ENCODE results near the gene SNX1. TPM values are rescaled to one million over a fixed set of nuclear protein-coding genes. Genes with fewer than 3 reads are reported as not detected.

SNX1 gene
- total and polyA plus RNA-seq, 2 of the 13 experiments (the other 11 are each of a cell fraction or from before 2014, with no cell fraction given) = 29.3 to 60.1 TPM

DNA sequence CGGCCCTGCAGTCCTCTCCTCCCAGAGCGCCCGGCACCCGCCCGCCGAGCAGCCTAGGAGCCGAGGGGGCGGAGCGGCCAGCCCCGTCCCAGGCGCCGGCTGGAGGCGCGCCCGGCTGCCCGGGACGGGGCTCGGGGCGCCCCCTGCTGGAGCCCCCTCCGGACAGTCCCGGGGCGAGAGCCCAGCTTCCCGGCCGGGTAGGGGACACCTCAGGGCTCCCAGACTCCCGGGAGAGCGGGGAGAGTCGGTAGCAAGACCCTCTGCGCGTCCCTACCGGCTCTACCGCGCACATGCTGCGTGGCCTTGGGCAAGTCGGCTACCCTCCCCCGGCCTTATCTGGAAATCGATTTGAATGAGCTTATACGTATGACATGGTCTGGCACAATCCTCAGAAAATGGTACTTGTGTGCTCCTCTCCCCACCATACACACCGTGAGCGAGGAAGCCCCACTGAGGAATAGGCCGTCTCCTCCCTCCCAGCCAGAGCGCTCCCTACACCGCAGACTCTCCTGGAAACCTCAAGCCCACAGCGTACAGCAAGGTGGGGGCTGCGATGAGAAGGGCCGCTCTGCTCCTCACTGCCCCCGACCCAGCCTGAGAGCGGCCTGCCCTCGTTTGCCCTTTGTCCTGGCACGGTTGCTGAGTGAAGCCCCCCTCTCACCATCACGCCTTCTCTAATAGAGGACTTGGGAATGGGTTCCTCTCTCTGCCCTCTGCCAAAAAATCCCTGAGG, 49.2 kb upstream of the SNX1 start, which contains the start of gene DAPK2 (continued):
- TF ChIP-seq, protein P1, sequence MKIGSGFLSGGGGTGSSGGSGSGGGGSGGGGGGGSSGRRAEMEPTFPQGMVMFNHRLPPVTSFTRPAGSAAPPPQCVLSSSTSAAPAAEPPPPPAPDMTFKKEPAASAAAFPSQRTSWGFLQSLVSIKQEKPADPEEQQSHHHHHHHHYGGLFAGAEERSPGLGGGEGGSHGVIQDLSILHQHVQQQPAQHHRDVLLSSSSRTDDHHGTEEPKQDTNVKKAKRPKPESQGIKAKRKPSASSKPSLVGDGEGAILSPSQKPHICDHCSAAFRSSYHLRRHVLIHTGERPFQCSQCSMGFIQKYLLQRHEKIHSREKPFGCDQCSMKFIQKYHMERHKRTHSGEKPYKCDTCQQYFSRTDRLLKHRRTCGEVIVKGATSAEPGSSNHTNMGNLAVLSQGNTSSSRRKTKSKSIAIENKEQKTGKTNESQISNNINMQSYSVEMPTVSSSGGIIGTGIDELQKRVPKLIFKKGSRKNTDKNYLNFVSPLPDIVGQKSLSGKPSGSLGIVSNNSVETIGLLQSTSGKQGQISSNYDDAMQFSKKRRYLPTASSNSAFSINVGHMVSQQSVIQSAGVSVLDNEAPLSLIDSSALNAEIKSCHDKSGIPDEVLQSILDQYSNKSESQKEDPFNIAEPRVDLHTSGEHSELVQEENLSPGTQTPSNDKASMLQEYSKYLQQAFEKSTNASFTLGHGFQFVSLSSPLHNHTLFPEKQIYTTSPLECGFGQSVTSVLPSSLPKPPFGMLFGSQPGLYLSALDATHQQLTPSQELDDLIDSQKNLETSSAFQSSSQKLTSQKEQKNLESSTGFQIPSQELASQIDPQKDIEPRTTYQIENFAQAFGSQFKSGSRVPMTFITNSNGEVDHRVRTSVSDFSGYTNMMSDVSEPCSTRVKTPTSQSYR (CRISPR knock-in tag; IDR thresholded peaks at IDR 0.05; ENCODE audit: borderline replicate concordance) = peak; percentile 69
- TF ChIP-seq ARID2 (CRISPR knock-in tag; IDR thresholded peaks at IDR 0.05; ENCODE audit: borderline replicate concordance) = no peak
- TF ChIP-seq REXO4 (CRISPR knock-in tag; IDR thresholded peaks at IDR 0.05; ENCODE audit: borderline replicate concordance) = 0 out of 2 replicates have a peak, but pooled peaks have one; percentile 59
- TF ChIP-seq, protein P2, sequence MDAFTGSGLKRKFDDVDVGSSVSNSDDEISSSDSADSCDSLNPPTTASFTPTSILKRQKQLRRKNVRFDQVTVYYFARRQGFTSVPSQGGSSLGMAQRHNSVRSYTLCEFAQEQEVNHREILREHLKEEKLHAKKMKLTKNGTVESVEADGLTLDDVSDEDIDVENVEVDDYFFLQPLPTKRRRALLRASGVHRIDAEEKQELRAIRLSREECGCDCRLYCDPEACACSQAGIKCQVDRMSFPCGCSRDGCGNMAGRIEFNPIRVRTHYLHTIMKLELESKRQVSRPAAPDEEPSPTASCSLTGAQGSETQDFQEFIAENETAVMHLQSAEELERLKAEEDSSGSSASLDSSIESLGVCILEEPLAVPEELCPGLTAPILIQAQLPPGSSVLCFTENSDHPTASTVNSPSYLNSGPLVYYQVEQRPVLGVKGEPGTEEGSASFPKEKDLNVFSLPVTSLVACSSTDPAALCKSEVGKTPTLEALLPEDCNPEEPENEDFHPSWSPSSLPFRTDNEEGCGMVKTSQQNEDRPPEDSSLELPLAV (CRISPR knock-in tag; conservative IDR thresholded peaks at IDR 0.05; ENCODE audit: low read depth) = no peak
- TF ChIP-seq, protein P3, sequence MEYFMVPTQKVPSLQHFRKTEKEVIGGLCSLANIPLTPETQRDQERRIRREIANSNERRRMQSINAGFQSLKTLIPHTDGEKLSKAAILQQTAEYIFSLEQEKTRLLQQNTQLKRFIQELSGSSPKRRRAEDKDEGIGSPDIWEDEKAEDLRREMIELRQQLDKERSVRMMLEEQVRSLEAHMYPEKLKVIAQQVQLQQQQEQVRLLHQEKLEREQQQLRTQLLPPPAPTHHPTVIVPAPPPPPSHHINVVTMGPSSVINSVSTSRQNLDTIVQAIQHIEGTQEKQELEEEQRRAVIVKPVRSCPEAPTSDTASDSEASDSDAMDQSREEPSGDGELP (IDR thresholded peaks at IDR 0.05; ENCODE audit: borderline replicate concordance, low read depth) = no peak
- peak; percentile 39 for TF ChIP-seq SKI (IDR thresholded peaks at IDR 0.05; ENCODE audit: partially characterized antibody)
- peak; percentile 19; the same call in 1 of the 2 replicates for TF ChIP-seq ZNF788 (CRISPR knock-in tag; IDR thresholded peaks at IDR 0.05; ENCODE audit: borderline replicate concordance)
- 0 out of 2 replicates have a peak, but pooled peaks have one; percentile 22 for TF ChIP-seq MEF2D (CRISPR knock-in tag; IDR thresholded peaks at IDR 0.05)
- no peak for TF ChIP-seq ZBTB42 (CRISPR knock-in tag; IDR thresholded peaks at IDR 0.05)
- TF ChIP-seq ZFP36L1 (CRISPR knock-in tag; IDR thresholded peaks at IDR 0.05) = 0 out of 2 replicates have a peak, but pooled peaks have one; percentile 32
- TF ChIP-seq, protein P4, sequence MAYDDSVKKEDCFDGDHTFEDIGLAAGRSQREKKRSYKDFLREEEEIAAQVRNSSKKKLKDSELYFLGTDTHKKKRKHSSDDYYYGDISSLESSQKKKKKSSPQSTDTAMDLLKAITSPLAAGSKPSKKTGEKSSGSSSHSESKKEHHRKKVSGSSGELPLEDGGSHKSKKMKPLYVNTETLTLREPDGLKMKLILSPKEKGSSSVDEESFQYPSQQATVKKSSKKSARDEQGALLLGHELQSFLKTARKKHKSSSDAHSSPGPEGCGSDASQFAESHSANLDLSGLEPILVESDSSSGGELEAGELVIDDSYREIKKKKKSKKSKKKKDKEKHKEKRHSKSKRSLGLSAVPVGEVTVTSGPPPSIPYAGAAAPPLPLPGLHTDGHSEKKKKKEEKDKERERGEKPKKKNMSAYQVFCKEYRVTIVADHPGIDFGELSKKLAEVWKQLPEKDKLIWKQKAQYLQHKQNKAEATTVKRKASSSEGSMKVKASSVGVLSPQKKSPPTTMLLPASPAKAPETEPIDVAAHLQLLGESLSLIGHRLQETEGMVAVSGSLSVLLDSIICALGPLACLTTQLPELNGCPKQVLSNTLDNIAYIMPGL (CRISPR knock-in tag; IDR thresholded peaks at IDR 0.05; ENCODE audit: borderline replicate concordance in 1 of 2, low read depth in 1 of 2) = peak in 1 of 2 experiments; percentile 67; a peak in 1 of 4 replicates
- TF ChIP-seq, protein P5, sequence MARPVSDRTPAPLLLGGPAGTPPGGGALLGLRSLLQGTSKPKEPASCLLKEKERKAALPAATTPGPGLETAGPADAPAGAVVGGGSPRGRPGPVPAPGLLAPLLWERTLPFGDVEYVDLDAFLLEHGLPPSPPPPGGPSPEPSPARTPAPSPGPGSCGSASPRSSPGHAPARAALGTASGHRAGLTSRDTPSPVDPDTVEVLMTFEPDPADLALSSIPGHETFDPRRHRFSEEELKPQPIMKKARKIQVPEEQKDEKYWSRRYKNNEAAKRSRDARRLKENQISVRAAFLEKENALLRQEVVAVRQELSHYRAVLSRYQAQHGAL (CRISPR knock-in tag; IDR thresholded peaks at IDR 0.05; ENCODE audit: not compliant biosample characterization) = no peak
- TF ChIP-seq ARNTL (CRISPR knock-in tag; IDR thresholded peaks at IDR 0.05) = no peak
- TF ChIP-seq ZNF232 (CRISPR knock-in tag; IDR thresholded peaks at IDR 0.05; ENCODE audit: borderline replicate concordance) = no peak
- no peak for TF ChIP-seq ZSCAN31 (CRISPR knock-in tag; IDR thresholded peaks at IDR 0.05; ENCODE audit: low read depth)
- TF ChIP-seq ZIK1 (CRISPR knock-in tag; IDR thresholded peaks at IDR 0.05; ENCODE audit: borderline replicate concordance, low read depth) = no peak
- TF ChIP-seq KDM2A (CRISPR knock-in tag; IDR thresholded peaks at IDR 0.05; ENCODE audit: borderline replicate concordance, low read depth) = 0 out of 2 replicates have a peak, but pooled peaks have one; percentile 18
- peak; percentile 19; the same call in 1 of the 2 replicates for TF ChIP-seq ZNF777 (CRISPR knock-in tag; IDR thresholded peaks at IDR 0.05)
- peak; percentile 41 for TF ChIP-seq YY1 (IDR thresholded peaks at IDR 0.05; ENCODE audit: insufficient read depth, insufficient replicate concordance, low read depth, low read length)
- no peak for TF ChIP-seq PRPF4 (IDR thresholded peaks at IDR 0.05; ENCODE audit: low read depth, low read length, poor library complexity, severe bottlenecking)

Measured in HepG2 (cell line).